Stimulated activated CD4-positive, alpha-beta T cell treated with anti-CD3 and anti-CD28 coated beads, Interleukin-4, amount 100 ng/mL, for 24 hours (primary cell): Measurements from ENCODE around the gene EFCC1.
"Not testable (repeated sequence)": the region's sequence is repeated elsewhere in the genome, so short reads cannot be mapped to it uniquely, and the experiment has no call there.

Experiments used
- DNase-seq: peaks from one replicate; pipeline ENCODE4 v3.0.0-alpha.2; 2020

Gene EFCC1

DNA sequence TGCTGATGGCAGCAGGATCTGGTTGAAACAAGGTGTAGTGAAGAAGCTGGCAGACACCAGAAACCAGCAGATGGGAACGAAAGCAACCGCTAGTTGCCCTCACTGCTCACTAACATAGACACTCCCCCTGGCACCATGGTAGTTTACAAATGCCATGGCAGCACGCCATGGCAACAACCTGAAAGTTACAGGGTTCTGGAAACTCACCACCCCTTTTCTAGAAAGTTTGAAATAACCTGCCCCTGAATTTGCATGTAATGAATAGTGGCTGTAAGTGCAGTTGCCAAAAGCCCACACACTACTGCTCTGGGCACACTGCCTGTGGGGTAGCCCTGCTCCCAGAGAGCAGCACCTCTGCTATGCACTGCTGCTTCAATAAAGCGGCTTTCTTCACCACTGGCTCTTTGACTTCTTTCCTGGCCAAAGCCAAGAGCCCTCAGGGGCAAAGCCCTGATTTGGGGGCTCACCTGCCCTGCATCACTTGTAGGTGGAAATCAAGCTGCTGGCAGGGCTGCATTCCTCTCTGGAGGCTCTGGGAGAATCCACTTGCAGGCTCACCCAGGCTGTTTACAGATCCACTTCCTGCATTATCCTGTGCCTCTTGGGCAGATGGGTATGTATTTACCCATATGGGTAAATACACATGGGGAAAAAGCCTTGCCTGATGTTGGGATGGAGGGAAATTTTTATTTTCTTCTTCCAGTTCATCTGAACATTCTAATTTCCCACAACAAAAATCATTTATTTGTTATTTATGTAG lies 57.5 kb downstream of the EFCC1 start:
- no peak for DNase-seq

GRCh38 chr3:129059311-129059958 lies 58.3 kb downstream of the EFCC1 start:
- DNase-seq, result no peak

GRCh38 chr3:129060276-129061022 lies 59.3 kb downstream of the EFCC1 start, which contains the start of gene GP9:
Gene GP9 (plus strand): TSS chr3:129060779. CDS start chr3:129061740, 961 bp downstream.
- no peak for DNase-seq

GRCh38 chr3:129061023-129061887 lies 60.2 kb downstream of the EFCC1 start:
- DNase-seq, result no peak

DNA sequence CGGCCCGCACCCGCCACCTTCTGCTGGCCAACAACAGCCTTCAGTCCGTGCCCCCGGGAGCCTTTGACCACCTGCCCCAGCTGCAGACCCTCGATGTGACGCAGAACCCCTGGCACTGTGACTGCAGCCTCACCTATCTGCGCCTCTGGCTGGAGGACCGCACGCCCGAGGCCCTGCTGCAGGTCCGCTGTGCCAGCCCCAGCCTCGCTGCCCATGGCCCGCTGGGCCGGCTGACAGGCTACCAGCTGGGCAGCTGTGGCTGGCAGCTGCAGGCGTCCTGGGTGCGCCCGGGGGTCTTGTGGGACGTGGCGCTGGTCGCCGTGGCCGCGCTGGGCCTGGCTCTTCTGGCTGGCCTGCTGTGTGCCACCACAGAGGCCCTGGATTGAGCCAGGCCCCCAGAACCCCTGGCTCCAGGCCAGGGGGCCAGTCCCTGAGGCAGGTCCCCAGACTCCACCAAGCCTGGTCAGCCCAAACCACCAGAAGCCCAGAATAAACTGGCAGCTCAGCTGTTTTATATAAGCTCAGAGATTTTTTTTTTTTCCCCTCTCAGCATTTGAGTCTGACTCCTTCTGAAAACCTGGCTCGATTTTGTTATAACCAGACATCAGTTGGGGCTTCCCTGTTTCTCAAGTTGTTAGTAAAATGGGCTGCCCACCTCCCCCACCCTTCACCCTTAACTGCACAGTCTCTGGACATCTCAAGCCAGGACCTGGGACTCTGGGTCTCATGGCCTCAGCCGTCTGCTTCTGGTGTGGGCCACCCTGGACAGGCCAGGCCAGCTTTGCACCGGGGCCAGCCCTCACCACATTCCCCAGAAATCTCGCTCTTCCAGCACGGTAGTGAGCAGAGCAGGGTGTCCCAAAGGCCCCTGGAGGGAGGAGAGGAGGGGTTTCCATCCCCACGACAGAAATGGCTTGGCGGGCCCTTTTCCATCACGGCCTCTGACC lies 61.1 kb downstream of the EFCC1 start:
- no peak for DNase-seq

DNA sequence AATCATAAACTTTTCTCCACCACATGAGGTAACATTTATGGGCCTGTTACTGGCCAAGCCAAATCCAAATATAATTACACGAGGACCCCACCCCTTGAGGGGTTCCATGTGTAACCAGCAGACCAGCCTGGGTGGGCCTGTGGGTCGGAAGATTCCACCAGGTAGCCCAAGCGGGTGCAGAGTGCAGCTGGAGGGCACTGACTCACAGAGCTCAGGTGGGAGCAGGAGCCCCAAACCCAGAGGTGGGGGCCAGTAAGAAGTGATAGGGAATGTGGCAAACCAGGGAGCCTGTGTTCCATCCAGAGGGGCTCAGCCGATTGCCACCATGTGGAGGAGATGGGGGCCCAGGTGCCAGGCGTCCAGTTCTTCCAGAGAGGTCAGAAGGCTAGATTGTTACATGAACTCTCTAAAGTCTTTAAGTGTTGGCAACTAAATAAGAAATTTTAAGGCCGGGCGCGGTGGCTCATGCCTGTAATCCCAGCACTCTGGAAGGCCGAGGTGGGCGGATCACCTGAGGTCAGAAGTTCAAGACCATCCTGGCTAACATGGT lies 62.1 kb downstream of the EFCC1 start:
- DNase-seq, result no peak

- no peak for DNase-seq
These were observed 62.9 kb downstream of the EFCC1 start for GRCh38 chr3:129063841-129064482.

DNA sequence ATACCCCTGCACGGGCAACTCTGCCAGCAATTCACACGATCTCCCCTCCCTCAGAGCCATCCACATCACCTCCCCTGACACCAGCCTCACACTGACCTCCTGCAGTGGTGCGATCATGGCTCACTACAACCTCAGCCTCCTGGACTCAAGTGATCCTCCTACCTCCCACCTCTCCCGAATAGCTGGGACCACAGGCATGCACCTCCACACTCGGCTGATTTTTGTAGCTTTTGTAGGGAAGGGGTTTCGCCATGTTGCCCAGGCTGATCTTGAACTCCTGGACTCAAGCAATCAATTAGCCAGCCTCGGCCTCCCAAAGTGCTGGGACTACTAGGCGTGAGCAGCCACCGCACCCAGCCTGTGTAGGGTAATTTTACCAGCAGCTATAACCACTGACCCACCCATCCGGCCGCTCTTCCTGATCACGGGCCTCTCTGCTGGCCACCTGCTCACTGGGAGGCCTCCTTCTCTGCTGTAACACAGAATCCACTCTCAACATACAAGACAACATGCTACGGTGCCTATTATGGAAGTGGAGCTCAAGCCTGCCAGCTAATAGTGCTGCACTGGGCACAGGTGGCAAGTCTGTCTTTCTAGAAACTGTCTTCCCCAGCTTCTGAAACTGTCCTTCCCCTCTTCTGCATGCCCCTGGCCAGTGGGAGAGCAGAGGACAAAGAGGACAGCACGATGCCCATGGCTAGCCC lies 64.1 kb downstream of the EFCC1 start:
- no peak for DNase-seq

DNA sequence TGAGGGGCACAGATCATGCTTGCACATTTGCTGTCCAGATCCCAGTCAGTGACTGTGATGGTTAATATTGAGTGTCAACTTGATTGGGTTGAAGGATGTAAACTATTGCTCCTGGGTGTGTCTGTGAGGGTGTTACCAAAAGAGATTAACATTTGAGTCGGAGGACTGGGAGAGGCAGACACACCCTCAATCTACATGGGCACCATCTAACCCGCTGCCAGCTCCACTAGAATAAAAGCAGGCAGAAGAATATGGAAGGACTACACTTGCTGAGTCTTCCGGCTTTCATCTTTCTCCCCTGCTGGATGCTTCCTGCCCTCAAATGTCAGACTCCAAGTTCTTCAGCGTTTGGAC lies 64.6 kb downstream of the EFCC1 start:
- DNase-seq, result no peak

GRCh38 chr3:129067719-129068118 lies 66.6 kb downstream of the EFCC1 start:
- not testable (repeated sequence) for DNase-seq

- DNase-seq, result no peak
These were observed 67.3 kb downstream of the EFCC1 start for GRCh38 chr3:129068291-129068886.

GRCh38 chr3:129069313-129070085 lies 68.4 kb downstream of the EFCC1 start:
- DNase-seq, result not testable (repeated sequence)

GRCh38 chr3:129070086-129070885 lies 69.2 kb downstream of the EFCC1 start:
- no peak for DNase-seq

DNA sequence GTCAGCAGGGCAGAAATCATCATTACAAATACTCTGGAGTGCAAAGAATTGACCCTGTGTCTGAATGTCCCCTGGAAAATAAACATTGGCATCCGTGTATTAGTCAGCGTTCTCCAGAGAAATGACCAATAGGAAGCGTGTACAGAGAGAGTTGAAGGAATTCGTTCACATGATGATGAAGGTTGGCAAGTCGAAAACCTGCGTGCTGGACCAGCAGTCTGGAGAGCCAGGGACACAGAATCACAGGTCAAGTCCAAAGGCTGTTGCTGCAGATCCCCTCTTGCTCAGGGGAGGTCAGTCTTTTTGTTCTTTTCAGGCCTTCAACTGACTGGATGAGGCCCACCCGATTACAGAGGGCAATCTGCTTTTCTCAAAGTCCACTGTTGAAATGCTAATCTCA lies 76.1 kb downstream of the EFCC1 start:
- DNase-seq, result no peak

GRCh38 chr3:129078510-129078909 lies 77.4 kb downstream of the EFCC1 start:
- DNase-seq, result no peak

DNA sequence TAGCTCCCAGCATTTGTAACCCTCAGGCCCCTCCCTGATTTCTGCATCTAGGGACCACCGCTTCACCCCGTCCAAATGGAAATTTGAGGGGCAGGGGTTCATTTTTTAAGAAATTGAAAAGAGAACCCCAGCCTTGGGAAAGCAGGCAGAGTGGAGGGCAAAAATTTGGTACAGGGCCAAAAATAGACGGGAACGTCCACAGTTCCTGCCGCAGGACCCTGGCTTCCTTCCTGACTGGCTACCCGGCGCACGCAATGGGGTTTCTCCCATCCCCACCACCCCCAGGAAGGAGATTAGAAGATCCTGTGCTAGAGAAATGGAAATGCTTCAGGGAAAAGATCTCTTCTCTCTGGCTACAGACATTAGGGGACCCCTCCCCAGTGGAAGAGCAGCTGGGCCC lies 80.4 kb downstream of the EFCC1 start:
- DNase-seq, result no peak

GRCh38 chr3:129082026-129082425 lies 80.9 kb downstream of the EFCC1 start:
- DNase-seq, result no peak

DNA sequence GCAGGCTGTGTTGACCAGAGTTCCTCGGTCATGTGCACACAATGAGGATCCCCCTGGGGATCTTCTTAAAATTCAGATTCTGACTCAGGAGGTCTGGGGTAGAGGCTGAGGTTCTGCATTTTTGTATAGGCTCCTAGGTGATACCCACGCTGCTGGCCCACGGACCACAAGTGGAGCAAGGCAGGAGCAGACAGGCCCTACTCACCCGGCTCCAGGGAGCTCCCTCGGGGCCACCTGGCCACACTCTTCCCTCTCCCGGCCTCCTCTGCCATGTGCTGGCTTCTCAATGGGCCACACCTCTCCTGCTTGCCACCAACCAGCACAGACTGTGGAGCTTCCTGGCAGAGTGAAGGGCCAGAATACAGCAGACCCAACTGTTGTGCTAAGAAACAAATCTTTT lies 83.4 kb downstream of the EFCC1 start:
- no peak for DNase-seq
